Epithelial cell of esophagus (primary cell): ENCODE measurements around the gene DST.
"Not testable (repeated sequence)": the region's sequence is repeated elsewhere in the genome, so short reads cannot be mapped to it uniquely, and the experiment has no call there.

Experiments used
- DNase-seq: peaks from one replicate; pipeline ENCODE4 v3.0.0; 2010; ENCODE audit warnings: low read depth
- H3K4me3 ChIP-seq: 2 replicates; pipeline ENCODE4 v1.5.1; 2011; ENCODE audit warnings: mild to moderate bottlenecking, low read length, control low read depth
- TF ChIP-seq, protein P1 (sequence below): IDR thresholded peaks from 2 replicates; pipeline ENCODE4 v1.5.1; 2011; ENCODE audit warnings: low read depth, mild to moderate bottlenecking, low read length, control low read depth, inconsistent platforms; ENCODE audit not compliant: insufficient read depth; ENCODE audit errors: missing control alignments

DST gene

DNA sequence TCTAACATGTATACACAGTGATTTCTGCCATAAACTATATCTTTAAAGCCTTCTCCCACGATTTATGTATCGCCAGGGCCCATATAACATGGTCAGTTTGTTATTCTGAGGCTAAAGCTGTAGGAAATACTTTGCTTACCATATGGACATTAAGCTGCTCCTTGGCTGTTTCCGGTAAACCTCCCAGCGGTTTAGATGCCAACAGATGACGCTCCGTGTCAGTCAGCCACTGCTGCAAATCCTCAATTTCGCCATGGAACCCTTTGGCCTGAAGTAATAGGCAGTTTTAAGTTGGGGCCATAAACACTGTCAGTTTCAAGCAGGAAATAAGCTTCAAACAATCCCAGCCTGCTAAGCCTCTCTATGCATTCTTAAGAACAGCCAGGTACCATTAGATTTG lies 145.4 kb downstream of the DST start:
- TF ChIP-seq, protein P1, sequence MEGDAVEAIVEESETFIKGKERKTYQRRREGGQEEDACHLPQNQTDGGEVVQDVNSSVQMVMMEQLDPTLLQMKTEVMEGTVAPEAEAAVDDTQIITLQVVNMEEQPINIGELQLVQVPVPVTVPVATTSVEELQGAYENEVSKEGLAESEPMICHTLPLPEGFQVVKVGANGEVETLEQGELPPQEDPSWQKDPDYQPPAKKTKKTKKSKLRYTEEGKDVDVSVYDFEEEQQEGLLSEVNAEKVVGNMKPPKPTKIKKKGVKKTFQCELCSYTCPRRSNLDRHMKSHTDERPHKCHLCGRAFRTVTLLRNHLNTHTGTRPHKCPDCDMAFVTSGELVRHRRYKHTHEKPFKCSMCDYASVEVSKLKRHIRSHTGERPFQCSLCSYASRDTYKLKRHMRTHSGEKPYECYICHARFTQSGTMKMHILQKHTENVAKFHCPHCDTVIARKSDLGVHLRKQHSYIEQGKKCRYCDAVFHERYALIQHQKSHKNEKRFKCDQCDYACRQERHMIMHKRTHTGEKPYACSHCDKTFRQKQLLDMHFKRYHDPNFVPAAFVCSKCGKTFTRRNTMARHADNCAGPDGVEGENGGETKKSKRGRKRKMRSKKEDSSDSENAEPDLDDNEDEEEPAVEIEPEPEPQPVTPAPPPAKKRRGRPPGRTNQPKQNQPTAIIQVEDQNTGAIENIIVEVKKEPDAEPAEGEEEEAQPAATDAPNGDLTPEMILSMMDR: no peak
- no peak for DNase-seq
- H3K4me3 ChIP-seq: no peak overlapping the region

DNA sequence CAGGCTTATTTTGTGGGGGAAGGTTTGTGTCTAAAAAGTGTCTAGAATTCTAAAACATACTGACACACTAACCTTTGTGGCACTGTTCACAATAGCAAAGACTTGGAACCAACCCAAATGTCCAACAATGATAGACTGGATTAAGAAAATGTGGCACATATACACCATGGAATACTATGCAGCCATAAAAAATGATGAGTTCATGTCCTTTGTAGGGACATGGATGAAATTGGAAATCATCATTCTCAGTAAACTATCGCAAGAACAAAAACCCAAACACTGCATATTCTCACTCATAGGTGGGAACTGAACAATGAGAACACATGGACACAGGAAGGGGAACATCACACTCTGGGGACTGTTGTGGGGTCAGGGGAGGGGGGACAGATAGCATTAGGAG lies 146.0 kb downstream of the DST start:
- not testable (repeated sequence) for H3K4me3 ChIP-seq, DNase-seq

DNA sequence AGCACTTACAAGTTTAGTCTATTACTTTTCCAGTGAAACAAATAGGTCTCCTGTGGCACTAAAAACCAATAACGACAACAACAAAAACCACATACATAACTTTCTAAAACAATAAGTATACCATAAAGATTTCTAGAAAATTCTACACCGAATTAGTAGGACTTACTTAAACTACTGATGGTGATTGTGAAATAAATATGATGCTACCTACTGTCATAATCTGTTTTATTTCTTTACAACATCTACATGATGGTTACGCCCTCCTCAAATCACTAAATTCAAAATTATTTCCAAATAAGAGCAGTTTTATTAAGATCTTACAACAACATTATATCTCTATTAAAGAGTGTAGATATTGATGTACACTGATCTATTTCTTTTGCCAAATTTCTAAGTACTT lies 147.0 kb downstream of the DST start:
- no peak for DNase-seq
- no peak overlapping the region for H3K4me3 ChIP-seq
- TF ChIP-seq, protein P1: no peak

DNA sequence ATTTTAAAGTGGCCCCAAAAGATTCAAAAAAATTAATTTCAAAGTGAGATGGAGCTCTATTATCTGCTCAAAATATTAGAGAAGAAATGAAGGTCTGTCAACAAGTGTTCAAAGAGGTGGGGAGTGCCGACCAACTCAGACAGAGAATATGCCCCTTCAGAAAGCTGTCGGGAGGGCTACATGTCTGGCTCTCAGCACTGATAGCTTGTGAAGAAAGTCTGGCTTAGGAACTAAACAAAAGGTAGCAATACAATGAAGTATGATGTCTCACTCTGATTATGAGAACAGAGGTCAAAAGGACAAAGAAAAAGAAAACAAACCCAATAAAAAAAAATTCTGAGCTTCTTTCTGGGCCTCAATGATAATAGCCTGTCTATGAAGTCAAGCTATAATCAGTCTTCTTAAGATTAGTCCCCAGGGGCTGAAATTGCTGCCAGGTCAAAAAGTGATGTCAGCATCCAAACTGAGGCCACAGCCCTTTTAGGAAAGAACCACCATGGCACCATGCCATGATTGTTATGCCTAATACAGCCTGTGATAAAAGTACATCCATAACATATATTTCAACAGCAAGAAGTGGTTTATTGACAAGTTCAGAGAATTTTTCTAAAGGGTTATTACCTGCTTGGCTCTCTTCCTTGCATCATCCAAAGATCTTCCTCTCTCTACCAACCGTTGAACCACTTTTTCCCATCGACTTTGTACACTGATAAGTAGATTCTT lies 150.9 kb downstream of the DST start:
- TF ChIP-seq, protein P1: no peak
- no peak overlapping the region for H3K4me3 ChIP-seq
- DNase-seq: peak; percentile 7

- TF ChIP-seq, protein P1: no peak
- no peak overlapping the region for H3K4me3 ChIP-seq
- DNase-seq: peak; percentile 72
Observed at GRCh38 chr6:56490993-56491392, 151.7 kb downstream of the DST start.

- TF ChIP-seq, protein P1: no peak
- no peak overlapping the region for H3K4me3 ChIP-seq
- no peak for DNase-seq
Observed at GRCh38 chr6:56489559-56489958, 153.1 kb downstream of the DST start.

GRCh38 chr6:56488281-56488680 lies 154.4 kb downstream of the DST start:
- TF ChIP-seq, protein P1: no peak
- H3K4me3 ChIP-seq: no peak overlapping the region
- DNase-seq: no peak
